CD4-positive, alpha-beta T cell (primary cell): Measurements from ENCODE around the gene RAPGEF3. TPM values are rescaled to one million over a fixed set of nuclear protein-coding genes. Genes with fewer than 3 reads are reported as not detected.

Experiments
- ATAC-seq: fragments of 200-7000 bp; cut with Tn5 transposase; one replicate; pipeline ENCODE4 v1.10.0; 2022; ENCODE audit warnings: mild to moderate bottlenecking; ENCODE audit not compliant: poor library complexity
- CTCF ChIA-PET: fragments of 350-600 bp; sonication (Branson Sonifier 250); formaldehyde crosslinking; loops from one replicate; lab custom pipeline; 2021; ENCODE audit warnings: antibody characterized with exemption, inconsistent platforms; lab: Charles Lee
- POLR2A ChIA-PET: fragments of 350-600 bp; sonication (Branson Sonifier 250); formaldehyde crosslinking; loops from one replicate; lab custom pipeline; 2021; ENCODE audit warnings: antibody characterized with exemption, inconsistent platforms; lab: Charles Lee
- DNase-seq, 14 experiments: peaks; one replicate each; pipeline ENCODE4 v3.0.0-alpha.2; 2013 to 2020; ENCODE audit warnings: mixed read lengths in 2 of 14
- H3K27ac ChIP-seq, 2 donors: one replicate each; pipeline versions ENCODE4 v1.5.1 to v1.7.0; 2013; ENCODE audit warnings: low read length in 2 of 2, low read depth in 1 of 2, mild to moderate bottlenecking in 1 of 2
- H3K27me3 ChIP-seq, 2 experiments: 1 replicate in 1 of 2; 2 replicates in 1 of 2; pipeline versions ENCODE4 v1.6.1 to v1.7.0; 2013; ENCODE audit warnings: low read length in 2 of 2, control low read depth in 1 of 2, mild to moderate bottlenecking in 1 of 2, moderate library complexity in 1 of 2; ENCODE audit not compliant: insufficient read depth in 2 of 2, control insufficient read depth in 1 of 2
- H3K36me3 ChIP-seq: one replicate; pipeline ENCODE4 v1.6.1; 2013; ENCODE audit warnings: low read length, control low read depth; ENCODE audit not compliant: insufficient read depth
- H3K4me1 ChIP-seq: one replicate; pipeline ENCODE4 v1.6.1; 2013; ENCODE audit warnings: low read length, control low read depth; ENCODE audit not compliant: insufficient read depth
- H3K4me3 ChIP-seq: one replicate; pipeline ENCODE4 v1.5.1; 2013; ENCODE audit warnings: mild to moderate bottlenecking, low read length, moderate library complexity
- H3K9me3 ChIP-seq, 2 experiments: 1 replicate in 1 of 2; 2 replicates in 1 of 2; pipeline versions ENCODE4 v1.6.1 to v1.7.0; 2013; ENCODE audit warnings: low read length in 2 of 2, mild to moderate bottlenecking in 2 of 2, control low read depth in 1 of 2, moderate library complexity in 1 of 2; ENCODE audit not compliant: control insufficient read depth in 1 of 2, insufficient read depth in 1 of 2
- H3K27ac Mint-ChIP-seq: one replicate; pipeline ENCODE4 v1.8.0; 2020; ENCODE audit warnings: mixed read lengths
- H3K27me3 Mint-ChIP-seq: one replicate; pipeline ENCODE4 v1.8.0; 2021; ENCODE audit warnings: mixed read lengths
- H3K36me3 Mint-ChIP-seq: one replicate; pipeline ENCODE4 v1.8.0; 2021; ENCODE audit warnings: low read depth, mixed read lengths
- H3K4me1 Mint-ChIP-seq: one replicate; pipeline ENCODE4 v1.8.0; 2021; ENCODE audit warnings: low read depth, mixed read lengths
- H3K4me3 Mint-ChIP-seq: one replicate; pipeline ENCODE4 v1.8.0; 2020; ENCODE audit warnings: mild to moderate bottlenecking, mixed read lengths
- H3K9me3 Mint-ChIP-seq: one replicate; pipeline ENCODE4 v1.8.0; 2020; ENCODE audit warnings: mixed read lengths
- intact Hi-C, 2 experiments: fragments of 100-400 bp; cut with DNase I in 1 of 2; cut with micrococcal nuclease in 1 of 2; formaldehyde crosslinking; loops; one replicate each; pipeline versions ENCODE4 v1.15.1 to v1.9.0; 2023 to 2025; cut with DNase I, micrococcal nuclease
- total RNA-seq, 174 experiments: library from RNA in 2 of 174; stranded (reverse) in 2 of 174; gene quantifications; one replicate each; pipeline ENCODE4 v1.2.3 and lab custom pipeline; 2021 to 2026
- TF ChIP-seq, protein P1 (sequence below): fragments of 200-600 bp; IDR thresholded peaks from one replicate; pipeline ENCODE4 v1.8.0; 2022; ENCODE audit warnings: antibody characterized with exemption, mild to moderate bottlenecking

The RAPGEF3 gene
- total RNA-seq, 2 experiments from 2014 or later, result 0.17 to 0.33 TPM

DNA sequence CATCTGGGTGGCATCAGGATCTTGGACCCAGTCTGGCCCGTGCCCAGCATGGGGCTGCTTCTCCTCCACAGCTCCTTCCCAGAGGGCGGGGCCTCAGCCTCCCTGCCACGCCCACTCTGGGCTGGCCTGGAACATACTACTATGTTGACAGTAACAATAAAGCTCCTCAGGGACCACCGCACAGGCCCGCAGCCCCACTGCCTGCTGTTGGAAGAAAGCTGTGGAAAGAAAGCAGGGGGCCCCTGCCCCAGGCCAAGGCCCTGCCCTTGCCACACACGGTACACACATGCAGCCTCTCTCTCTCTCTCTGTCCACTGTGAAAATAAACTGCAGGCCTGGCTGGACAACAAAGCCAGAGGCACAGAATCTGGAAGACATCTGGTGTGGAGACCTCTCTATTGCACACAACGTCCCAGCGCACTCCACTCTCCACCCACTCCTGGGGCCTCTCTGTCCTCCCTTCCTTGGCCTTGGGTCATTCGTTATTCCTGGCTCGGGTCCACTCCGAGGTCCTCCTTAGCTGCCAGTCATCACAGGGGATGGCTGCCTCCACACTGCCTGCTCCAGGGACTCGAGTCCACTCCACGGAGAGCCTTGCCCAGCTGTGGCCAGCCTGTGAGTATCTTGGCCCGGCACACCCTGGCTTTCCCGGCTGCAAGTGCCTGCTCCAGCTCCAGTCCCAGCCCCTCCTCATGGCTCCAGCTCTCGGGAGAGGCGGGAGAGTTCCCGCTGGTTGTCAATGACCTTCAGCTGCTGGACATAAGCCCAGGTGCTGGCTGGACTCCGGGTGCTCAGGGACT is 21.6 kb downstream of the RAPGEF3 start:
- DNase-seq (no peak), ATAC-seq (no peak)
- Histone ChIP-seq H3K27me3 (no peaks in the 10 kb centered on the region), H3K4me3 (no peak overlapping the region), H3K36me3 (no peaks in the 10 kb centered on the region), H3K27ac (no peak overlapping the region), H3K4me1 (peaks cover 34% of the 10 kb centered on the region), H3K9me3 (no peaks in the 10 kb centered on the region)
- CTCF ChIA-PET, result interaction anchor here (1.3 kb wide), 1 partner anchor 22 kb away, joined by 3 read pairs; no protein-coding TSS in a partner anchor
- Mint-ChIP-seq H3K36me3 (no peaks in the 10 kb centered on the region), H3K27me3 (no peaks in the 10 kb centered on the region), H3K27ac (no peak overlapping the region), H3K4me3 (no peak overlapping the region), H3K4me1 (peaks cover 30% of the 10 kb centered on the region), H3K9me3 (no peaks in the 10 kb centered on the region)
- TF ChIP-seq, protein P1, sequence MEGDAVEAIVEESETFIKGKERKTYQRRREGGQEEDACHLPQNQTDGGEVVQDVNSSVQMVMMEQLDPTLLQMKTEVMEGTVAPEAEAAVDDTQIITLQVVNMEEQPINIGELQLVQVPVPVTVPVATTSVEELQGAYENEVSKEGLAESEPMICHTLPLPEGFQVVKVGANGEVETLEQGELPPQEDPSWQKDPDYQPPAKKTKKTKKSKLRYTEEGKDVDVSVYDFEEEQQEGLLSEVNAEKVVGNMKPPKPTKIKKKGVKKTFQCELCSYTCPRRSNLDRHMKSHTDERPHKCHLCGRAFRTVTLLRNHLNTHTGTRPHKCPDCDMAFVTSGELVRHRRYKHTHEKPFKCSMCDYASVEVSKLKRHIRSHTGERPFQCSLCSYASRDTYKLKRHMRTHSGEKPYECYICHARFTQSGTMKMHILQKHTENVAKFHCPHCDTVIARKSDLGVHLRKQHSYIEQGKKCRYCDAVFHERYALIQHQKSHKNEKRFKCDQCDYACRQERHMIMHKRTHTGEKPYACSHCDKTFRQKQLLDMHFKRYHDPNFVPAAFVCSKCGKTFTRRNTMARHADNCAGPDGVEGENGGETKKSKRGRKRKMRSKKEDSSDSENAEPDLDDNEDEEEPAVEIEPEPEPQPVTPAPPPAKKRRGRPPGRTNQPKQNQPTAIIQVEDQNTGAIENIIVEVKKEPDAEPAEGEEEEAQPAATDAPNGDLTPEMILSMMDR, result no peak
- POLR2A ChIA-PET, result no interaction called here
- intact Hi-C loops, result no loop called here

DNA sequence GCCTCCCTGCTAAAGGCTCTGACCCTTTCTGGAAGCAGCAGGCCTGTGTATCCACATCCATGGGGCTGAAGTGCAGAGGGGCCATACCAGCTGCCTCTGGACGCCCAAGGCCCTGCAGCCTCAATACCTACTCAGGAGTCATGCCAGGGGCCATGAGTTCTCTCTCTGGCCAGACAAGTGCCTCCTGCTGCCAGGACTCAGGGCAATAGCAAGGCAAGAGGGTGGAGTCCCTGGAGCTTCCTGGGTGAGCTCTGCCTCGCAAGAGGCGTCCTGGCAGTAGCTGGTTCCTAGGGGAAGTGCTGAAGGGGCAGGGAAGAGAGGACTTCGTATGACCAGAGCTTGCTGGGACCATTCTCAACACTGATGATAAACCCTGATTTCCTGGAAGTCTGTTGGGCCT is 22.5 kb downstream of the RAPGEF3 start:
- H3K4me3 ChIP-seq, result no peak overlapping the region
- Mint-ChIP-seq H3K4me3 (no peak overlapping the region), H3K36me3 (no peaks in the 10 kb centered on the region), H3K4me1 (peaks cover 22% of the 10 kb centered on the region), H3K27ac (no peak overlapping the region), H3K9me3 (no peaks in the 10 kb centered on the region), H3K27me3 (no peaks in the 10 kb centered on the region)
- DNase-seq (no peak), ATAC-seq (no peak)
- no peaks in the 10 kb centered on the region for H3K9me3 ChIP-seq
- no peaks in the 10 kb centered on the region for H3K36me3 ChIP-seq
- ChIA-PET CTCF (interaction anchor here (1.3 kb wide), 1 partner anchor 21 kb away, joined by 3 read pairs; no protein-coding TSS in a partner anchor), POLR2A (no interaction called here)
- H3K4me1 ChIP-seq, result peaks cover 25% of the 10 kb centered on the region
- intact Hi-C loops, result no loop called here
- H3K27ac ChIP-seq, result no peak overlapping the region
- TF ChIP-seq, protein P1, result no peak
- H3K27me3 ChIP-seq, result no peaks in the 10 kb centered on the region

DNA sequence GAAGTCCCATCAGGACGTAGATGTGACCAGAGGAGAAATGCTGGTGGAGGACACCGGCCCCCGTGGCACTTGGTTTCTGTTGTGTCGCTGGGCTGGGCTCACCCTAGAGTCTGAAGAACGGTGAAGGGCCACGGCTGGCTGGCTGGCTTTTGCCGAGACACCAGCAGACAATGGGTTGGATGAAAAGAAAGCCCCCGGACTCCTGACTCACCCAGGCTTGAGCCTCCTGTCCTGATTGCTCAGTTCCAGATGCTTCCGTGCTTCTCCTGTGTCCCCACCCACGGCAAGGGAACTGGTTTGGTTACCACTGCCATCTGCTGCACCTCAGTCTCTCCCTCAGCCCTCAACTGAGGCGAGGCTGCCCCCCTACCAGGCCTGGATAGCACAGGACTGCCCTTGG is 23.0 kb downstream of the RAPGEF3 start:
- Mint-ChIP-seq H3K27ac (no peak overlapping the region), H3K4me1 (peaks cover 16% of the 10 kb centered on the region), H3K36me3 (no peaks in the 10 kb centered on the region), H3K9me3 (no peaks in the 10 kb centered on the region), H3K27me3 (no peaks in the 10 kb centered on the region), H3K4me3 (no peak overlapping the region)
- intact Hi-C loops, result no loop called here
- Histone ChIP-seq H3K4me3 (no peak overlapping the region), H3K36me3 (no peaks in the 10 kb centered on the region), H3K4me1 (peaks cover 19% of the 10 kb centered on the region), H3K27ac (no peak overlapping the region), H3K9me3 (no peaks in the 10 kb centered on the region), H3K27me3 (no peaks in the 10 kb centered on the region)
- ChIA-PET POLR2A (no interaction called here), CTCF (interaction anchor here (1.3 kb wide), 1 partner anchor 20 kb away, joined by 3 read pairs; no protein-coding TSS in a partner anchor)
- DNase-seq (no peak), ATAC-seq (no peak)
- TF ChIP-seq, protein P1, result no peak
